Measurements from ENCODE around the gene CDC42EP4. TPM values are rescaled to one million over a fixed set of nuclear protein-coding genes. Genes with fewer than 3 reads are reported as not detected.

CDC42EP4 gene
- total and polyA plus RNA-seq, 2 donors (not counting 1 experiment from before 2014, with no cell fraction given) = 20.9 to 34.2 TPM

DNA sequence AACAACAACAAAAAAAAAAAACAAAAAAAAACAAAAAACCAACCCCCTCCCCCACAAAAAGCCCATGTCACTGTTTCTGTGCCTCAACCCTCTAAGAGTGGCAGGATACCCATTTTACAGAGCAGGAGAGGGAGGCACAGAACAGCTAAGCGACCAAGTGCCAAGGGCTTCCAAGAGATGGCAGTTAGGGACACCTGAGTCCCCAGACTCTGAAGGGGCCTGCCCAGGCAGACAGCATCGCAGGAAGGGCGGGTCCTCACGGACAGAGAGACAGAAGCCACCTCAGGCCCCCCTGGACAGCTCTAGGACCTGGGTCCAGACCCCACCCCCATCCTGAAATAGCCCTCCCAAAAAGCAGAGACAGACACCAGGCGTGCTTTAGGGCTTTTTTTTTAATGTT, 28.6 kb downstream of the CDC42EP4 start:
- H3K27ac ChIP-seq (ENCODE audit: insufficient read depth, low read length) = no peak overlapping the region
- no peaks in the 10 kb centered on the region for H3K9me3 ChIP-seq (ENCODE audit: control insufficient read depth, insufficient read depth, low read depth, low read length)
- H3K4me3 ChIP-seq (replicated peaks in 1 of 4; ENCODE audit: control extremely low read depth in 1 of 4, insufficient read depth in 1 of 4, low read depth in 3 of 4, low read length in 4 of 4) = no peak overlapping the region
- H3K27me3 ChIP-seq (ENCODE audit: control insufficient read depth, insufficient read depth, low read length) = no peaks in the 10 kb centered on the region
- H2AFZ ChIP-seq (ENCODE audit: low read length) = no peak overlapping the region
- DNase-seq (ENCODE audit: low read depth in 2 of 2) = no peak
- H4K20me1 ChIP-seq (ENCODE audit: control insufficient read depth, extremely low read depth, insufficient read depth, low read length) = no peaks in the 10 kb centered on the region
- peaks cover 19% of the 10 kb centered on the region for H3K36me3 ChIP-seq (ENCODE audit: control insufficient read depth, insufficient read depth, low read length)
- peaks cover 28% of the 10 kb centered on the region for H3K79me2 ChIP-seq (ENCODE audit: control insufficient read depth, insufficient read depth, low read length)
- TF ChIP-seq EZH2 (IDR thresholded peaks at IDR 0.05; ENCODE audit: low read length, missing control alignments) = no peak
- TF ChIP-seq, protein P1, sequence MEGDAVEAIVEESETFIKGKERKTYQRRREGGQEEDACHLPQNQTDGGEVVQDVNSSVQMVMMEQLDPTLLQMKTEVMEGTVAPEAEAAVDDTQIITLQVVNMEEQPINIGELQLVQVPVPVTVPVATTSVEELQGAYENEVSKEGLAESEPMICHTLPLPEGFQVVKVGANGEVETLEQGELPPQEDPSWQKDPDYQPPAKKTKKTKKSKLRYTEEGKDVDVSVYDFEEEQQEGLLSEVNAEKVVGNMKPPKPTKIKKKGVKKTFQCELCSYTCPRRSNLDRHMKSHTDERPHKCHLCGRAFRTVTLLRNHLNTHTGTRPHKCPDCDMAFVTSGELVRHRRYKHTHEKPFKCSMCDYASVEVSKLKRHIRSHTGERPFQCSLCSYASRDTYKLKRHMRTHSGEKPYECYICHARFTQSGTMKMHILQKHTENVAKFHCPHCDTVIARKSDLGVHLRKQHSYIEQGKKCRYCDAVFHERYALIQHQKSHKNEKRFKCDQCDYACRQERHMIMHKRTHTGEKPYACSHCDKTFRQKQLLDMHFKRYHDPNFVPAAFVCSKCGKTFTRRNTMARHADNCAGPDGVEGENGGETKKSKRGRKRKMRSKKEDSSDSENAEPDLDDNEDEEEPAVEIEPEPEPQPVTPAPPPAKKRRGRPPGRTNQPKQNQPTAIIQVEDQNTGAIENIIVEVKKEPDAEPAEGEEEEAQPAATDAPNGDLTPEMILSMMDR (conservative IDR thresholded peaks at IDR 0.05 in 1 of 2, IDR thresholded peaks at IDR 0.05 in 1 of 2; ENCODE audit: low read depth in 1 of 2, low read length in 2 of 2) = no peak
- no peaks in the 10 kb centered on the region for H3K4me1 ChIP-seq (ENCODE audit: control insufficient read depth, extremely low read depth, insufficient read depth, low read length)
- no peak overlapping the region for H3K9ac ChIP-seq (ENCODE audit: insufficient read depth, low read length)
- H3K4me2 ChIP-seq (ENCODE audit: extremely low read depth, insufficient read depth, low read length) = no peak overlapping the region

DNA sequence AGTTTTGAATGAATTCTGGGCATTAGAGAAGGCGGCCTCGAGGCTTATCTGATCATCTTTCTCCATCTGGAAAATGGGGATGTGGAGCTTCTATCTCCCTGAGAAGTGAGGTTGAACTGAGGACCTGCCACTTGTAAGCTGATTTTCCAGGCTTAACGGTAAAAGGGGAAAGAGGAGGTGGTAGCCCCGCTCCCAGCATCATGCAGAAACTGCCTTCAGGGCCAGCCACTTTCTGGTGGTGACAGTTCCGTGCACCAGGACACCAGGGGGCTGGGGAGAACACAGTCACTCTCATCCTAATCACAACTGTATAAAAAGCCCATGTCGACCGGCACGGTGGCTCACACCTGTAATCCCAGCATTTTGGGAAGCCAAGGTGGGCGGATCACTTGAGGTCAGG, 29.2 kb downstream of the CDC42EP4 start:
- Histone ChIP-seq H3K36me3 (ENCODE audit: control insufficient read depth, insufficient read depth, low read length) (peaks cover 19% of the 10 kb centered on the region), H3K27me3 (ENCODE audit: control insufficient read depth, insufficient read depth, low read length) (no peaks in the 10 kb centered on the region), H2AFZ (ENCODE audit: low read length) (no peak overlapping the region), H4K20me1 (ENCODE audit: control insufficient read depth, extremely low read depth, insufficient read depth, low read length) (no peaks in the 10 kb centered on the region), H3K4me1 (ENCODE audit: control insufficient read depth, extremely low read depth, insufficient read depth, low read length) (no peaks in the 10 kb centered on the region), H3K4me2 (ENCODE audit: extremely low read depth, insufficient read depth, low read length) (no peak overlapping the region), H3K4me3 (replicated peaks in 1 of 4; ENCODE audit: control extremely low read depth in 1 of 4, insufficient read depth in 1 of 4, low read depth in 3 of 4, low read length in 4 of 4) (no peak overlapping the region), H3K79me2 (ENCODE audit: control insufficient read depth, insufficient read depth, low read length) (peaks cover 22% of the 10 kb centered on the region), H3K27ac (ENCODE audit: insufficient read depth, low read length) (no peak overlapping the region), H3K9ac (ENCODE audit: insufficient read depth, low read length) (no peak overlapping the region), H3K9me3 (ENCODE audit: control insufficient read depth, insufficient read depth, low read depth, low read length) (no peaks in the 10 kb centered on the region)
- no peak for TF ChIP-seq EZH2 (IDR thresholded peaks at IDR 0.05; ENCODE audit: low read length, missing control alignments)
- TF ChIP-seq, protein P1 (conservative IDR thresholded peaks at IDR 0.05 in 1 of 2, IDR thresholded peaks at IDR 0.05 in 1 of 2; ENCODE audit: low read depth in 1 of 2, low read length in 2 of 2) = no peak
- no peak for DNase-seq (ENCODE audit: low read depth in 2 of 2)

DNA sequence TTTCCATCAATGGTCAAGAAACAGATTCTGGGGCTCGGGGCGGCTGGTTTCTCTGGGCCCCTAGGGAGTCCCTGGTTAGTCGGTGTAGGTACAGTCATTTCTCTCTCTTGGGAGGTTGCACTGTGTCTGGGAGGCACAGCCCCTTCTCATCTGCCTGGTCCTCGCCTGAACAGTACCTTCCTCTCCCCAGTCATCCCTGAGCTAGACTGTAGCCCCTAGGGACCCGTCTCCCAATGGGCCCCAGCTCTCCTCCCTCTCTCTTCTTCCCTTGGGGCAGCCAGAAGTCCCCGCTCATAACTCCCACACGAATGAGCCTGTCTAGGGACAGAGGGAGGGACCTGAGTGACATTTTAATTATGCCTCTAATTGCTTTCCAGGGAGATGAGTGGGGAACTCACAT, 29.9 kb downstream of the CDC42EP4 start:
- H3K4me3 ChIP-seq (replicated peaks in 1 of 4; ENCODE audit: control extremely low read depth in 1 of 4, insufficient read depth in 1 of 4, low read depth in 3 of 4, low read length in 4 of 4) = no peak overlapping the region
- no peak for TF ChIP-seq EZH2 (IDR thresholded peaks at IDR 0.05; ENCODE audit: low read length, missing control alignments)
- TF ChIP-seq, protein P1 (conservative IDR thresholded peaks at IDR 0.05 in 1 of 2, IDR thresholded peaks at IDR 0.05 in 1 of 2; ENCODE audit: low read depth in 1 of 2, low read length in 2 of 2) = no peak
- H3K79me2 ChIP-seq (ENCODE audit: control insufficient read depth, insufficient read depth, low read length) = peaks cover 15% of the 10 kb centered on the region
- DNase-seq (ENCODE audit: low read depth in 2 of 2) = no peak
- H3K27ac ChIP-seq (ENCODE audit: insufficient read depth, low read length) = no peak overlapping the region
- H3K36me3 ChIP-seq (ENCODE audit: control insufficient read depth, insufficient read depth, low read length) = peaks cover 19% of the 10 kb centered on the region
- no peaks in the 10 kb centered on the region for H3K9me3 ChIP-seq (ENCODE audit: control insufficient read depth, insufficient read depth, low read depth, low read length)
- H3K4me1 ChIP-seq (ENCODE audit: control insufficient read depth, extremely low read depth, insufficient read depth, low read length) = no peaks in the 10 kb centered on the region
- H3K4me2 ChIP-seq (ENCODE audit: extremely low read depth, insufficient read depth, low read length) = no peak overlapping the region
- H3K9ac ChIP-seq (ENCODE audit: insufficient read depth, low read length) = no peak overlapping the region
- H4K20me1 ChIP-seq (ENCODE audit: control insufficient read depth, extremely low read depth, insufficient read depth, low read length) = no peaks in the 10 kb centered on the region
- H2AFZ ChIP-seq (ENCODE audit: low read length) = no peak overlapping the region
- H3K27me3 ChIP-seq (ENCODE audit: control insufficient read depth, insufficient read depth, low read length) = no peaks in the 10 kb centered on the region

Measured in fibroblast of lung (primary cell).